HG03060 (cell line): ENCODE measurements around the gene CARMIL3.

Experiments used
- ATAC-seq: cut with Tn5 transposase; IDR thresholded peaks from one replicate; pipeline ENCODE4 v1.9.1; 2021; ENCODE audit warnings: low read depth, moderate number of reproducible peaks; ENCODE audit not compliant: unreplicated experiment

CARMIL3 gene

DNA sequence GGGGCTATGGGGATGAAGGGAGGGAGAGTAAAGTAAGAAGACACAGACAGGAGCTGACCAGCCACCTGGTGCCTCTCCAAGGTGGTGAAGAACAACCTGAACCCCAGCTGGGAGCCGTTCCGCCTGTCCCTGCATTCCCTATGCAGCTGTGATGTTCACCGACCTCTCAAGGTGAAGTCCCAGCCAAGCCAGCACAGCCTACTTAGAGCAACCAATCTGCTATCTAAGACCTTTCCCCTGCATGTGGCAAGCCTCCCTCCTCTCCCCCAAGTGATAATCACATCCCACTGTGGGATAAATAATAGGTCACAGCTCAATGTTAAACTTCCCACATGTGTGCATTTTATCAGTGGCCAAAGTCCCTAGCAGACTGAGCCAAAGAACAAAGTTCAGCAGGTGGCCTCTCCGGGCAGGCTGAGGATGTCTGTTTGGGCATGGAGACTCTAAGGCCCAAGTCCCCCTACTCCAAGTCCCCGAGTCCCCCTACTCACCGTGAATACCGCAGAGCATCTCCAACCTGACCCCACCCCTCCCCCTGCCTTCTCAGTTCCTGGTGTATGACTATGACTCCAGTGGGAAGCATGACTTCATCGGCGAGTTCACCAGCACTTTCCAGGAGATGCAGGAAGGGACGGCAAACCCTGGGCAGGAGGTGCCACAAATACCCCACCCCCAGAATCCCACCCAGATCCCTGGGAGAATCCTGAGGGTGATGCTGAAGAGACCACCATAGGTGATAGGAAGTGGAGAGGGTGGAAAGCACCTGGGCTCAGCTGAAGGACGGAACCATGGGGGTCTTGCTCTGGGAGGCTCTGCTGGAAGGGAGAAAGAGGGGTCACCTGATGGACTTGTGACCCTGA is 23.0 kb downstream of the CARMIL3 start:
- ATAC-seq = no peak

DNA sequence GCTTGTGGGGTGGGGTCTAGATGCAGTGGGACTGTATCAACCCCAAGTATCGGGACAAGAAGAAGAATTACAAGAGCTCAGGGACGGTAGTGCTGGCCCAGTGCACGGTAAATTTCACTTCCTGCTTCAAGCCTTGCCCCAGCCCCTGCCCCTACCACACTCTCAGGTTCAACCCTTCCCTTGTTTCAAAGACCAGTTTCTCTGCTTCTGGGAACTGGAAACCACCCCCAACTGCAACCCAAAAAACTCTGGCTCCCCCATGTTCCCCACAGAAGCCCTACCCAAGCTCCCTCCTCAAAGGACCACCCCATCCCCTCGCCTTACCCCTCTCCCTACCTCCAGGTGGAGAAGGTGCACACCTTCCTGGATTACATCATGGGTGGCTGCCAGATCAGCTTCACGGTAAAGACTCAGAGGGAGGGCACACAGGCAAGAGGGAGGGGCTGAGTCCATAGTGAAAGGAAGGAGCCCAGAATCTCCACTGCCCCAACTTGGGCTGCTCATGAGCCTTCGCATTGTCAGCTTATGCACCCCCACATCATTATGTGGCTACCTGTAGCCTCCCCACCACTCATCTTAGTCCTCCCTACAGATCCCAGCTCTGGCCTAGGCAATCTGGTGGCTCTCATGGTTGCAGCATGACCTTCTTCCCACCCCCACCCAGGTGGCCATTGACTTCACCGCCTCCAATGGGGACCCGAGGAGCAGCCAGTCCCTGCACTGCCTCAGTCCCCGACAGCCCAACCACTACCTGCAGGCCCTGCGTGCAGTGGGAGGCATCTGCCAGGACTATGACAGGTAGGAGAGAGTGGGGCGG is 23.9 kb downstream of the CARMIL3 start:
- ATAC-seq = no peak

DNA sequence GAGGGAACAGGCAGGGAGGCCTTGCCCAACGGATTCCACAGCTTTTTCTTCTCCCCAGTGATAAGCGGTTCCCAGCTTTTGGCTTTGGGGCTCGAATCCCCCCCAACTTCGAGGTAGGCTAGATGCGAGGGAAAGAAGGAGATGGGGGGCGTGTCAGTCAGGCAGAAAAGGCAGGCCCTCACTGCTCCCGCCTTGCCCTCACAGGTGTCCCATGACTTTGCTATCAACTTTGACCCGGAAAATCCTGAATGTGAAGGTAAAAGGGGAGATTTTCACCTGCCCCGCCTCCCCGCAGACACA is 24.4 kb downstream of the CARMIL3 start:
- no peak for ATAC-seq

DNA sequence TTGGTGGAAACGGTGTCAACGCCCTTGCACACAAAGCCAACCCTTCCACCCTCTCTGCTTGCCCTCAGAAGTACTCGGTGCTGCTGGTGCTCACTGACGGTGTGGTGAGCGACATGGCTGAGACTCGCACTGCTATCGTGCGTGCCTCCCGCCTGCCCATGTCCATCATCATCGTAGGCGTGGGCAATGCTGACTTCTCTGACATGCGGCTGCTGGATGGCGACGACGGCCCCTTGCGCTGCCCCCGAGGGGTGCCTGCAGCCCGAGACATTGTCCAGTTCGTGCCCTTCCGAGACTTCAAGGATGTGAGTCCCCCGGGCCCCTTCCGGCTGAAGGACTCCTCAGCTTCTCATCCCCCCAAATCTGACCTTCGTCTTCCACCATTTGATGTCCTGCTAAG is 25.3 kb downstream of the CARMIL3 start:
- ATAC-seq = no peak

DNA sequence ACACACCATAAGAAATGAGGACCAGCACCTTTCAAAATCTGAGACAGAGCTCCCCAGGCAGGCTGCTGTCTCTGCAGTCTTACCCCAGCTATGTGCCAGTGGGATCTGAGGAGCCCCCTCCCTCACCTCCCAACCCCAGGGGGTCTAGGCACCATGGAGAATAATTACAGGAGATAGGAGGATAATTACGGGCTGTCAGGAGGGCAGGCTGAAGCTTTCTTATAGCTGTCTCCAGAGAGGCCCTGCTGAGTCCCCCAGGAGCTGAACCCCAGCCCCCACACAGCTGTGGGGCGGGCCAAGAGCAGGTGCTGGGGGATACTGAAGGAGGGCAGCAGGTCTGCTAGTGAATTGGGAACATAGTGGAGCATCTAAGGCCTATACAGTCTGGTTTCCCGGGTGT is 26.3 kb downstream of the CARMIL3 start:
- no peak for ATAC-seq

DNA sequence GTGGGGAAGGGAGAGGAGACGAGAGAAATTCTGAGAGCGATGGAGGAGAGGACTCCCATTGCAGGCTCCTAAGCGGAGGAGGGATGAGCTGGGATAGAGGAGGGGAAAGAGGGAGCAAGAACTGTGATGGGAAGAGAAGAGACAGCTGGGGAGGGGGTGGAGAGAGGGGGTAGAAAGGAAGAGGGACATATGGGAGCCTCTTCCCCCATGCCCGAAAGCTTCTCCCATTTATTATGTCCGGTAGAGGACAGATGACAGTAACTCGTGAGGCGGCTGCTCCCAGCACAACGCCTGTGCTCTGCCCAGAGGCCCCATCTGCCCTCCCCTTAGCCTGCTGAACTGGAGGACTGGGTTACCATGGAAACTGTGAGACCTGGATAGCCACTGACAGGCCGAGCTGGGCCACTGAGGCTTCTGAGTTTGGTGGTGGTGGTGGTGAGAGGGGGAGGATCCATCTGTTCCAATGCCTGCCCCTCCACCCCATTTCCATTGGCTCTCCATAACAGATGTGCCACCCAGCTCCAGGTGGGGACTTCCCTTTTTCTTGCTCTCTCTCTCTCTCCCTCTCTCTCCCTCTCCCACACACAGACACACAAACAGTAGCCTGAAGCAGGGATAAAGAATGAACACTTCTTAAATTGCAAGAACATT is 27.8 kb downstream of the CARMIL3 start:
- ATAC-seq = no peak

DNA sequence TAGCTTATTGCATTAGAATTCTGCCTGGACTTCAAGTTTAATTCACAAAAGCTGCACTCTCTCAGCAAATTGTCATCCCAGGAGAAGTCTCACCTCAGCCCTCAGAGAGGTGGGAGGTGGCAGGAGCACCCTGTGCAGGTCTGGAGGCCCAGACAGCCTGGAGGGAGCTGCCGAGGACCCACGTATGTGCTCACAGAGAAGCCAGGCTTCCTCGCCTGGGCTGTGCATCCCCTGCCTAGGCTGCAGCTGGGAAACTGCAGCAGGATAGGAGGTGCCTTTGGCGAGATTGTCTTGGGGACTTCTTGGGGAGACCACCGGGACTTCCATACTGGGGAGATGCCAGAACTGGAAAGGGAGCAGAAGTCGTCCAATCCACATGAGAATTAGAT is 28.3 kb downstream of the CARMIL3 start:
- ATAC-seq = no peak

DNA sequence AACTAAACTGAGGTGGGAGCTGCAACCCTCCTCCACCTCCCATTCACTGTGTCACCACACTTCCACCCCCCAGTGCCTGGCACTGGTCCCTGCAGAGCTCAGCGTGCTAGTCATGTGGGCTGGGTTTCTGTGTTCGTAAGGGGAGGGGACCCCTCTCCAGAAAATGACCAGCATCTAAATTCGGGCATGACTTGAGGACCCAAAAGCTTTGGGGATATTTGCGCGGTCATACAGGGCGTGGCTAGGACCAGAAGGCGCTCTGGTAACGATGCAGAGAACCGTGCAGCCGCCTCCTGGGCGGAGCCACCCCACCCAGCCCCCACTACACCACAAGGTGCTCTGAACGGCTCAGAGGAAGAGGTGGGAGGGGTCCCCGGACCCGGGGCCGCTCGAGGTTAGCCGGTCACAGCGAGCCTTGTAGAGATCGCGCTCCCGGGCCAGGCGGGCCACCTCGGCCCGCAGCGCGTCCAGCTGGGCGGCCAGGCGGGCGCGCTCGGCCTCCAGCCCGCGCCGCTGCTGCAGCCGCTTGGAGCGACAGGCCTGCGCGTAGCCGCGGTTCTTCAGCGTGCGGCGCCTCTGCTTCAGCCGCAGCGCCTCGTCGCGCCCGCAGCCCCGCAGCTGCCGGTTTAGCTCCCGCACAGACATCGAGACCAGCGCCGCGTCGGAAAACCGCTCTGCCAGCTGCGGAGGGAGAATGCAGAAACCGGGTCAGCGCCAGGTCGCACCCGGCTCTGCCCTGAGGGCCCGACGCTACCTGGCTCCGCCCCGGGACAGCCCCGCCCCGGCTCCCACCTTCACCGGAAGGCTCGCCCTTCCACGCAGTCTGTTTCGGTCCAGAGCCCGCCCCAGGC is 29.3 kb downstream of the CARMIL3 start:
- ATAC-seq = peak; percentile 59

DNA sequence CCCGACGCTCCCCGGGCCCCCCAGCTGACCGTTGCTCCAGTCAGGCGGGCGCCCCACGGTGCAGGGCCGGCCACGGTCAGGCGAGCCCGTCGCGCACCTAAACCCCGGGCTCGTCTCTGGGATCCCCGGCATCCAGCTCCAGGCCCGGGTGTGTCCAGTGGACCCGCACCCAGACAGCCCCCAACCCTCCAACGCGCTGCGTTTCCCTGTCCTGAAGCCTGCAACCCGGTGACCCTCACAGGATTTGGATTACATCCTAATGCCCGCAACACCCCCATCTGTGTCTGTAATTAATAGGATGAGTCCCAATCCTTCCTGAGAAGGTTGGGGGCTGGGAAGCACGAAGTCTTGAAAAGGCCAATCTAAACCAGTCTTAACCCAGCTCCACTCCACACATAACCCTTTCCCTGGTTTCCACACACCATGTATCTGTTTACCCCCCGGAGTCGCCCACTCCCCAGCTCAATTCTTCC is 30.0 kb downstream of the CARMIL3 start:
- ATAC-seq = no peak

DNA sequence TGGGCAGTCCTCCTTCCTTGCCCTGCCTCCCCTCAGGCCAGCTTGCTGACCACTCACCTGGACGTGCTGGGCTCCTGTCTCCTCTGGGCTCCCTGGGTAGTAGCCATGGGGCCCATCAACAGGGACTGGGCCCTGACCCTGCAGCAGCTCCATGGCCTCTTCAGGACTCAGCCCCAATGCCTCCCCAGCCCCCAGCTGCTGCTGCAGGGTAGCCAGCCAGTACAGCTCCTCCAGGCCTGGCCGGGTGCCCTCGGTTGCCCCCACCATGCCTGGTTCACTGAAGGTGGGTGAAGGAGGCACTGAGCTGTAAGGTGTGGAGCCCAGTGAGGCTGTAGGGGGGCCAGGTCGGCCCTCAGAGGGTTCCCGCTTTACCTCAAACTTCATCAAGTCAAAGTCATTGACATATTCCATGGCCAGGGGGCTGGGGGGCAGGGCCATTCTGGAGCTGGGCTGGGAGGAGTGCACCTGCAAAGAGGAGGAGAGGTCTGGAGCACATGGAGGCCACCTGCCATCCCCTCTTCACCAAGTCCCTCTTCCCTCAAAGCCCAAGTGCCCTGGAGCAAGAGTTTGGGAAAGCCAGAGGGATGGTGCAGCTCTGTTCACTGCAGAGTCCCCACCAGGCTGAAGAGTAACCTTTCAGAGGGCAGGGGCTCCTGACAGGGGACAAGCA is 30.7 kb downstream of the CARMIL3 start:
- ATAC-seq = no peak

DNA sequence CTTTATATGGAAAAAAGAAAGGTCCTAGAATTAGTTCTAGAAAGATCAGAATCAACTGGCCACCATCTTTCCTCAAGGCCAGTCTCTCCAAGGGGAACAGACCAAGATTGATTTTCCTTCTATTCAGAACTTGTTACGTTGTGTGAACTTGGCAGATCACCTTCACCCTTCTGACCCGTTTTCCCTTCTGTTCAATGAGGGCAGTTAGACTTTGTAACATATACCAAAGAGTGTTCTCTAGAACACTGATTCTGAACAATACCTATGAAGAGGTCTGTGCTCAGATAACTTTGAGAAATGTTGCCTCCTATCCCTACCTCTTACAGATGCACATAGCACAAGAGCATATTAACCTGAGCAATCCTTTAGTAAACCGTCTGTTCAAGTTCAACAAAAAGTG is 31.7 kb downstream of the CARMIL3 start:
- no peak for ATAC-seq

DNA sequence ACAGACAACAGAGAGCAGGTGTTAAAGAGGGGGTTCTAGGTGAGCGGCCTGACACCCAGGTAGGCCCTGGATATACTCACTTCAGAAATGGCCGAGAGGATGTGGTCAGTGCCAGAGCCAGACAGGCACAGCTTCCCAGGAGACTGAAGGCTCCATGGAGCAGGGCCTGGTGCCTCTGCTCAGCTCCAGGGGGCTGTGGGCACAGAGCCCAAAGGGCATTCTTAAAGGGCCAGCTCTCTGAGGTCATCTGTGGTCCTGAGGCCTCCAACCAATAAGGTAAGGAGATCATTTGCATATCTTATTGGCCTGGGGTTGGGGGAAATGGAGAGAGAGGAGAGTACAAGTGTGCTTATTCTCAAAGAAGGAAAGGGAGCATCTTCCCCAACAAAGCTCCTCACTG is 32.6 kb downstream of the CARMIL3 start:
- no peak for ATAC-seq

DNA sequence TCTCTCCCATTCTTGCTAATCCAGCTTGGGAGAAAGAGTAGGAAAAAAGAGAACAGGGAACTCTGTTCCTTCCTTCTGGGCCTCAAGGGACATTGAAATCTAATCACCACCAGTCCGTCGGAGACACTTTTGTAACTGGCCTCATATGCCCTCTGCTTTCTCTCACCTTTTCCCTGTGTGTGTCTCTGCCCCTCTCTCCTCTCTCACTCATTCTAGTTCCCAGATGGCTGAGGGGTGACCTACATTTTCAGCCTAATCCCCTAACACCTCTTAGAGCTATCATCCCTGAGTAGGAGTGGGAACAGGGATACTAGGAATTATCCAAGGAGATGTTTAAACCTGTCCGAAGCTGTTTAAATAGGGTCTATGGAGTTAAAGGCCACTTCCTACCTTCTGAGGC is 33.4 kb downstream of the CARMIL3 start:
- no peak for ATAC-seq

DNA sequence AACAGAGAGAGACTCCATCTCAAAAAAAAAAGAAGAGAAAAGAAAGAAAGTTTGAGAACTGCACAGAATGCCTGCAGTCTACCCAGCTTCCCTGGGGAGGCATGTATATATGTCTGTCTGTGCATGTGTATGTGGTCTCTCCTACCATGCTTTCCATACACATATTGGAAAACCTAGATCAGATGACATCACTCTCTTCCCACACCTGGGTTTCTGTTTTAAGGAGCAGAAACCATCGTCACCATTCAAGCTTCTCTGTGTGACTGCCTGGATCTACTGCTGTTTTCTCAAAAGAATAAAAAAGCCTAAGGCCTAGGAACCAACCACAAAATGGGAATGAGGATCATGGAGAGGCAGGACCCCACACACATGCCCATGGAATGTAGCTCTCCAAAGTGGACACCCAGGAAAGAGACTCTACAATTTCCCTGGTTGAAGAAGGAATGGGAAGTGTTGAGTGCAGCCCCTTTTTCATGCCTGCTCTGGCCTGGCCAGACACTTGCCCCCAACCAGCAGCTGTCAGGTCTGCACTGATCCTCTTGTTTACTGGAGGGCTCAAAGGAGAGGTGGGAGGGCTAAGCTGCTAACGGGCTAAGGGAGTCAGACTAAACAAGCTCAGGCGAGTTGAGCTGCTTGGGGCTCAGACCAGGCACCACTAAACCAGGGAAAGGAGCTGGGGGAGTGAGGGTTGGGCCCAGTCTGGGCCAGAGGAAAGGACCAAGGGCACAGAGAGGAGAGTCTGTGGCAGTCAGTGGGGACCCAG is 34.6 kb downstream of the CARMIL3 start:
- ATAC-seq = no peak

DNA sequence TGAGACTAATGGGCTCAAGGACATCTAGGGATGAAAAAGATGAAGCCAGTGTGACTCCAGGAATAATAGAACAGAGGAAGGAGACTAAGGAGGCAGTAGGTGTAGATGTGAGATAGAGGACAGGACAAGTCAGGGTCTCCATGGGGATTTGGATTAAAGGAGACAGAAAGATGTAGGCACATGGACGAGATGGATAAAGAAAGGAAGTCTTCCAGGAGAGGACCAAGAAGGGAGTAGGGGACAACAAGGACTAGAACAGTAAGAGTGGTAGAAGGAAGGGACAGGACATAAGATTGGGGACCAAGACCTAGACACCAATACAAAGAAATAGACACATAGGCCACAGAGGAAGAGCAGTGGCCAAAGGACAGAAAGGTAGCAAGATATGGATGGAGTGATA is 35.2 kb downstream of the CARMIL3 start:
- ATAC-seq = no peak

DNA sequence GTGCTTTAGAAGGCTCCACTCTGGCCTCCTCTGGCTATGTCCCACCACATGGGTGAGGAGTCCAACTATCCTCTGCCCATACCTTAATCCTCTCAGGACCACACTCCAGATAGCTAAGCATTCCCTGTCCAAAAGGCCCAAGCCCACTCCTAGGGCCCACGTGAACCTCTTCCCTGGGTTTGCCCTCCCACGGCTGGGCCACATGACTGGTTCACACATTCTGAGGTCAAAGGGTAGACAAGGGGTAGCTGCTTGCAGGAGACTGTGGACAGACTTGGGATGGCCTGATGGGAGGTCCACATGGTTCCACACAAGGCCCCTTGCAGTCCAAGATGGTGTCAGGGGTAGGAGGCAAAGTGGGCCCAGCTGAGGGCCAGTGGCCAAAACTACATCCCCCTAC is 36.3 kb downstream of the CARMIL3 start:
- no peak for ATAC-seq

DNA sequence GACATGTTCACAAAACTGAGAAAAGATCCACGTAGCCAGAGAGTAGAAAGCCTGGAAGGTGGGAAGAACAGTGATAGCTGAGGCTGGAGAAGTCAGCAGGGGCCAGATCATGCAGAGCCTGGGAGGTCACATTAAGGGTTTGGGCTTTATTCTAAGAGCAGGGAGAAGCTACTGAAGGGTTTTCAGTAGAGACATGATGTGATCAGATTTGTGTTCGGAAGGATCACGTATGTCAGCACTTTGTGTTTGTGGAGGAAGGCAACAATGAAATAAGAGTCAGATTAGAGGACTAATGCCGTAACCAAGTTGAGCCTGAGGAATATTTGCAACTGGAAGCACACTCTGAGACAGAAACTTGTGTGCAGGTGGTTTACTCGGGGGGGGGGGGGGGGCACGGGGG is 38.1 kb downstream of the CARMIL3 start:
- no peak for ATAC-seq

DNA sequence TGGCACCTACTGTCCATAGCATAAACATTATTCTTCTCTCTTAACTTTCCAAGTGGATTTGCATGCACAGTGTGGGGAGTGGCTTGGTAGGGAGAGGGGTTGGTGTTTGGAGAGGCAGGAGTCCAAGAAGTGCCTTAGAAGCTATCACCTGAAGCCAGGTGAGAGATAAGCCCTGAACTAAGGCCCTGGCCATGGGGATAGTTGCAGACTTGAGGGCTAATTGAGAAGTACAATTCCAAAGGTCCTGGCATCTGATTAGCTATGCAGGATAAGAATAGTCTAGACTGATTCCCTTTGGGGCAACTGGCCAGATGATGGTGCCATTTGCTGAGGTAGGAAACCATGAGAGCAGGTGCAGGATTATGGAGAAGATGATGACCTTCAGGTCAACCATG is 40.3 kb downstream of the CARMIL3 start:
- ATAC-seq = no peak

DNA sequence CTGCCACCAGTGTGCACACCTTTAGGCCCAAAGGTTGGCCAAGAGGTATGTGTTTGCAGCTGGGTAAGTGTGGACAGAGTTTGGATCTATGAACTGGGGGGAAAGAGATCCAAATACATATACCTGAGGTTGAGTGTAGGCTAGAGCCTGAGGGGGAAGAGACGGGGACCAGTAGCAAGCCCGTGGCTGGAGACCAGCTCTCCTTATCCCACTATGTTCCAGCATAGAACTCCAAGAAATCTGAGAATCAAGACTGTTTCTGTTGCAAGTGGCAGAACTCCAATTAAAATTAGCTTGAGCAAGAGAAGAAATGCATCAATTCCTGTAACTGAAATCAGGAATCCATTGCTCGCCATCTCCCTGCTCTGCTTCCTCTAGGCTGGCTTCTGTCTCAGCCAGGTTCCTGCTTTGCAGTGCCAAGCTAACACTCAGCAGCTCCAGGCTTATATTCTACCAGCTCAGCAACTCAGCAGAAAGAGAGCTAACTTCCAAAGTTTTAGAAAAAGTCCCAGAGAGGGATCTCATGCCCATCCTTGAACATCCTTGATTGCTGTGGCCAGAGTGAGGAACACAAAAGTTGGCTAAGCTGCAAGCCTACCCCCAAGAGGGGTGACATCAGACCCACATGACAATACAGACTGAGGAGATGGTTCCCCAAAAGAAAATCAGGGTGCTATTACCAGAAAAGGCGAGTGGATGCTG is 40.8 kb downstream of the CARMIL3 start:
- no peak for ATAC-seq
